Ishikawa (cell line): ENCODE measurements around the gene KRTAP5-11.

Experiments
- EP300 ChIP-seq: IDR thresholded peaks from 2 replicates; pipeline ENCODE4 v1.6.1; 2012; ENCODE audit warnings: borderline replicate concordance
- RAD21 ChIP-seq: IDR thresholded peaks from 2 replicates; pipeline ENCODE4 v1.6.1; 2012; ENCODE audit warnings: low read depth
- TCF12 ChIP-seq: IDR thresholded peaks from 2 replicates; pipeline ENCODE4 v1.6.1; 2012; ENCODE audit warnings: low read depth
- TF ChIP-seq, protein P1 (sequence below): IDR thresholded peaks from 2 replicates; pipeline ENCODE4 v1.6.1; 2012

DNA sequence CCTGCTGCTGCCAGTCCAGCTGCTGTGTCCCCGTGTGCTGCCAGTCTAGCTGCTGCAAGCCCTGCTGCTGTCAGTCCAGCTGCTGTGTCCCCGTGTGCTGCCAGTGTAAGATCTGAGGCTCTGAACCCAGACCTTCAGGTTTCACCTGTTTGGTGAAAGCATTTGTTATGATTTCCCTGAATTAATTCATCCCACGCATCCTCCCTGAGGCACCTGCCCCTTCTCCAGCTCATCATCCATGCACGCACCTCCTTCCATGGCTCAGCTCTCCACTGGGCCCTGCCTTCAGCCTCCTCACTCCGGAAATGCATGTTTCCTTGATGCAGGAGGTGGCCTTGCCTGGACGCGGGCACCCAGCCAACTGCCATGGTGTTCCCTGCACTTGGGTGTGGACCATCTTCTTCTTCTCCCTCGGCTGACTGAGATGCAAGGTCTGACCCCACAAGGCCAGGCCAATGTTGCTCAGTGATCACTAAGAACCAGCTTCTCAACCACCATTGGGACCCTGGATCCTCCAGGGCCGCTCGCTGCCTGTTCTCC, 16.5 kb downstream of the KRTAP5-11 start:
- no peak for TF ChIP-seq TCF12
- no peak for TF ChIP-seq RAD21
- no peak for TF ChIP-seq EP300
- TF ChIP-seq, protein P1, sequence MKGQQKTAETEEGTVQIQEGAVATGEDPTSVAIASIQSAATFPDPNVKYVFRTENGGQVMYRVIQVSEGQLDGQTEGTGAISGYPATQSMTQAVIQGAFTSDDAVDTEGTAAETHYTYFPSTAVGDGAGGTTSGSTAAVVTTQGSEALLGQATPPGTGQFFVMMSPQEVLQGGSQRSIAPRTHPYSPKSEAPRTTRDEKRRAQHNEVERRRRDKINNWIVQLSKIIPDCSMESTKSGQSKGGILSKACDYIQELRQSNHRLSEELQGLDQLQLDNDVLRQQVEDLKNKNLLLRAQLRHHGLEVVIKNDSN, result no peak
